Midbrain (tissue), 1 donor: ENCODE data around the gene CNPY2.
"Not testable (repeated sequence)": the region's sequence is repeated elsewhere in the genome, so short reads cannot be mapped to it uniquely, and the experiment has no call there.

Experiments used
- DNase-seq: peaks from one replicate; lab custom pipeline; 2025; lab: John Stamatoyannopoulos, UW

The CNPY2 gene

DNA sequence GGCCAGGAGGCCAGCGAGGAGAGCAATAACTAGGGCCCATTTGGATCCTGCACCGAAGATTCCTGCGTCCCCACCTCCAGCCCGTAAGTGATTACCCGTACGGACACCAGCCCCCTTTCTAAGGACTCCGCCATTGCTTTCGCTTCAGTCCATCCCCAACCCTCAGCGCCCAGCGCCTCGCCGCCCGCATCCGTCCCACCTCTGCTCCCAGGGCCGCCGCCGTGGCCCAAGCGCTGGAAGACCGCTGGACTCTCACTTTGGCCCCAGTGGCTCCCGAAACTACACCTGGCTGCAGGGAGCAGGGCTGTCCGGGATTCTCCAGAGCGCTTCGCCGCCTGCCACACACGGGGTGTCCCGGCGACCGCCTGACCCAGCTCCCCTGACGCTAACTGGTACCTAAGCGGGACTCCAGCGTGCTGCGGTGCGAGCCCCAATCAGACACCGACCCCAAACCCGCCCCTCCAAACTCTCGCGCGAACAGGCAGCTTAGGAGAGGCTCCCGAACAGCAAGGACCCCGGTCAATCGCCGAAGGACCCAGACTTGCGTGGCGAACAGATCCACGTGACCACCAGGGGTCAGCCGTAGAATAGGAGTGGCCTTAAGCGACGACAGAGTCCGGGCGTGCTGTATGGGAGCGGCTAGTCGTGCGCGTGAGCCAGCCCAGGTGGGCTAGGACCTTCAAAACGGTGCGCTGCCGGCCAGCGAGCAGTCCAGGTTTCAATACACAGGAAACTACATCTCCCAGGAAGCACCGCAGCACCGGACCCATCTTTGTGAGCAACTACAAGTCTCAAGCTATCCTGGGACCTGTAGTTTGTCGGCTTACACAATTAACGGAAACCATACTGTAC is at the start of gene CNPY2:
Gene CNPY2, minus strand, starts transcription at position 367 of the 852 bp plus-strand sequence. CDS start 771 bp downstream, outside the sequence.
- peak; percentile 96 for DNase-seq

DNA sequence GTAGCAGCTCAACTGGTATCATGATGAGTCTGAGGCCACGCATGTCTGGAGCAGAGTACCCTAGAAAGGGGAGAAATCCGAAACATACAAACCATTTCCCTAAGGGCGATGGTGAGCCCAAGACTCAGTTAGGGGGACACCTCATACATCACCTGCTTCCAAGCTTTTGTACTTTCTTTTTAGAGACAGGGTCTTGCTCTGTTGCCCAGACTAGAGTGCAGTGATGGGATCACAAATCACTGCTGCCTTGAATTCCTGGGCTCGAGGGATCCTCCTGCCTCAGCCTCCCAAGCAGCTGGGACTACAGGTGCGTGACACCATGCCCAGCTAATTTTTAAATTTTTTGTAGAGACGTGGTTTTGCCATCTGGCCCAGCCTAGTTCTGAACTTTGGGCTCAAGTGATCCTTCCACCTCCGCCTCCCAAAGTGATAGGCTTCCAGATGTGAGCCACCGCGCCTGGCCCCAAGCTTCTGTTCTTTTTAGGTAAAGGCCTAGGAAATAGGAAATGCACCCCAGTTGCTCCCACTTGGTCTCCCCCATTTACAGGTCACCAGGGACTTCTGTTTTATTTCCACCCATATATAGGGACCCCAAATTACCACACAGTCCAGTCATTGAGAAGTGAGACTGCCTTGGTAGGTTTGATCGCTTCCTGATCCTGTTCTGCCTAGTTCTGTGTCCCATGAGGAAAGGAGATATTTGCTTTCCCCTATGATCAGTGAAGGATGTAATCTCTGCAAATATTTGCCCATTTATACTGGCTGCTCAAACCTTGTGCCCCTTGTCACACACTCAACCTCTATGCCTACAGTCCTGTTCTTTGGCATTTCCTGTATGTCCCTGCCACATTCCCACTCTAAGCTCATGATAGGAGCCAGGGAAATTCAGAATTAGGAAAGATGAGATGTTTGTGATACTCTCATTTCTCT is 46.6 kb upstream of the CNPY2 start, which contains the start of gene APOF:
Gene APOF, minus strand, starts transcription at position 728 of the 930 bp plus-strand sequence. Its CDS starts 112 bp downstream, at position 616.
- DNase-seq = no peak

DNA sequence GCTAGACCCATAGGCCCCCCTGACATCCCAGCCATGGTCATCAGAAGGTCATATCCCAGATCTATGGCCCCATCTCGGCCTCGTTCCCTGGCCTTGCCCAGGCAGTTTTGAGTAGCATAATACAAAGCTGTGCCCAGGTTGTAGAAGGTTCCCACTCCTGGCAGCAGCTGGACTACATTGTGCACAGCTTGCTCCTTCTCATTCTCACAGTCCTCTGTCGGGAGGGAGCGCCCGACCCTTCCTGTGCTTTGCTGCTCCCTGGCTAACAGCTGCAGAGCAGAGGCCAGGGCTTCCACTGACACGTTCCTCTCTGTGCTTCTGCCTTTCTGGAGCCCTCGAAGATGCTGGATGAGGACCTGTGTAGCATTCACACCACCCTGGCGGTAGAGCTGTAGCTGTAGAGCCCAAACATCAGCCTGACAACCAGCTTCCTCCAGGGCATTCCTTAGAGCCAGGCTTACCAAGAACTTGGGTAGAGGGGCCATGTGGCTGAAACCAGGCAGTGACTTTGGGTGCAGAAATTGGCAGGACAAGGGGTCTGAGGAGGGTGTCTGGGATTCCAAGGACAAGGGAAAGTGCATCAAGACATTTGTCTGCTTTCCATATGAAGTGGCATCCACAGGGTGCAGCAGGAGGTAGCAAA is 45.8 kb upstream of the CNPY2 start:
- DNase-seq = no peak

DNA sequence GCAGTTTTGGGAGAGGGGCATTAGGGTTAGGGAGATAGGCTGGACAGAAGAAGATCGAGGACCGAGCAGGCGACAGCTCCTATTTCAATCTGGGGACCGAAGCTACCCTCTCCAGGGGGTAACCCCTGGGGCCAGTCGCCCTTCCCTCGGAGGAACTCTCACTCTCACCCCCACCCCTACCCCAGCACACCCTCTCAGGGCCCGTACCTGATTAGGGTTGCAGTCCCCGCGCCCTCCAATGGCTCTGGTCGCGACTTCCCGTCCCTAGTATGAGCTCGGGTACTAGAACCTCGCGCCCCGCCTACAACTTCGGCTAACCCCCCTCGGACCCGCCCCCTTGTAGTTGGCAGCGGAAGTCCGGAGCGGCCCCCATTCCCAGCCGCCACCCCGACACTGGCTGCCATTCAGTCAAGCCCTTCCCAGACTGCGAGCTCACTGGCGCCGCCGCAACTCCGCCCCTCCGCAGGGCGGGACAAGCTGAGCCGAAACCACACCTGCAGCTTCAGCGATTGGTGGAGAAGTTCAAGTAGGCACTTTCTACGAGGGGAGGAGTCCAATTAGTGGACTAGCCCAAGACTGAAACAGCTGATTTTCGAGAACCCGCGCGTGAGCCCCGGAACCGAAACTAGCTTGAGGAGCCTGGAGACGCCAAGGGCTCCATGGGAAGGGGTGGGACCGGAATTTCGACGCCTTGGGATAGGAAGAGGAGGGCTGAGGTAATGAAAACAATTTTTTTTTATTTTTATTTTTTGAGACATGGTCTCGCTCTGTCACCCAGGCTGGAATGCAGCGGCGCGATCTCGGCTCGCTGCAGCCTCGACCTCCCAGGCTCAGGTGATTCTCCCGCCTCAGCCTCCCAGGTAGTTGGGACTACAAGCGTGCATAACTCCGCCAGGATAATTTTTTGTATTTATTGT is 44.3 kb upstream of the CNPY2 start, which contains the start of gene STAT2:
Gene STAT2, minus strand, starts transcription at position 257 of the 917 bp plus-strand sequence. CDS start 3,536 bp downstream, outside the sequence.
- peak; percentile 99 for DNase-seq

DNA sequence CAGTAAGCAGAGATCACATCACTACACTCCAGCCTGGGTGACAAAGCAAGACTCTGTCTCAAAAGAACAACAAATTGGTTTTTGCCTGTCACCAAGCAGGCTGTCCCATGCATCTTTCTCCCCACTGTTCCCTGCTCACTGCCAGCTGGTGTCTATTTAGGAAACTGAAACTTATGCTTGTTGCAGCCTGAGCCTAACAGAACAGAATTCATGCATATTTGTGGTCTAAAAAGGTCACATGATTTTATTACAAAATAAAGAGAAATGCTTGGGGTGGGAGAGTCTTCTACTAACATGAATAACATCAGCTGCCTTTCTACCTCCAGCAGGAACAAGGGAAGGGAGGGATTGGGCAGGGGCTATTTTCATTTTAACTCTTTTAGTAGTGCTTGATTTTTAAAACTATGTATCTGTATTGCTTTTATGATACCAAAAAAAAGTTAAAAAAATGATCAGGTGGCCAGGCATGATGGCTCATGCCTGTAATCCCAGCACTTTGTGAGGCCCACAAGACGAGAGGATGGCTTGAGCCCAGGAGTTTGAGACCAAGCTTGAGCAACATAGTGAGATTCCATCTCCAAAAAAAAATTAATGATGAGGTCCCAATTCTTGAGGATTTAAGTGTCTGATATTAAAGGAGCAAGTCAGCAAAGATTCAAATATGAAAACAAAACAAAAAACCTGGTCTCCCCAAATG is 43.2 kb upstream of the CNPY2 start:
- DNase-seq = peak; percentile 78

DNA sequence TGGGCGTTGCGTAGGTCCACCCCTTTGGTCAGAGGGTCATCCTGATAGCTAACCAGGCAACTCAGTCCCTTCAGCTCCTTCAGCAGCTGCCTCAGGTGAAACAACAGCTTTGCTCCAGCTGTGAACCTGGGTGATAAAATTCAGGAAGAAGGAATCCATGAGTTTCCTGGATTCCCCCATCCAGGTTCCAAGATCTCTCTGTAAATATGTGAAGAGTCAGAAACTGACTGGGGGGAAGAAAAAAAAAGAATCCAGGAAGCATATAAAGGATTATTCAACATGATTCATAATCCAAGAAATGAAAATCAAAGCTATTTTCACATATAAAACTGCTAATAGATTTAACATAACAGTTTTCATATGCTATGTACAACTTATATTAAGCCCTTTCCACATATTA is 35.5 kb upstream of the CNPY2 start:
- no peak for DNase-seq

DNA sequence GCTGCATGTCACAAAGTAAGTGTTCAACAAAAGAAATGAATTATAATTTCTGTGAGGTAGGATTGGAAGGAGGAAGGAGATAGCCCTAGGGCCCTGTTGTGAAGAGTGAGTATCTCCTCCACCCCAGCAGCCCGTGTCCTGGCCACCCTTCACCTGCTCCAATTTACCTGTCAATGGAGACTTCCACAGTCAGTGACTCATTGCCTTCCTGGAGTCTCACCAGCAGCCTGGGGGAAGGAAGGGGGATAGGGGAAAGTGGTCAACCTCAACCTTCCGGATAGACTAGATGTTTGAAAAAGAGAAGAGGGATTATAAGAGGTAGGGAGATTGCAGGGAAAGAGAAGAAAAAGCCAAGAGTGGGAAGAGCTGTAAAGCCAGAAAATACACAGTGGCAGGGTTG is 34.9 kb upstream of the CNPY2 start:
- no peak for DNase-seq

DNA sequence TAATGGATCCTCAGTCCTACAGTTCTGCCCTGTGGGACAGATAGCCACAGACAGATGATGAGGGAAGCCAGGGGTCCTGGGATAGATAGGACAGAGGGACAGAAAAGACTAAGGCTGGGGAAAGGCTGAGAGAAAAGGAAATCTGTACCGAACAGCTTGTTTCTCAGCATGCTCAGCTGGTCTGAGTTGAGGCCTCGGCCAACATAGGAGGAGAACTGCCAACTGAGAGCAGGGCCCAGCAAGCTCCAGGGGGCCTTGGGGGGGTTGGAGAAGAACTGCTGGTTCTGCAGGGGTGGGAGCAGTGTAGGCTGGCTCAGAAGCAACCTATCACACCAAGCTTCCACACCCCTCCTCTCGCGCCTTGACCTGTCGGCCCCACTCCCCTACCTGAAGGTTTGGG is 33.0 kb upstream of the CNPY2 start:
- no peak for DNase-seq

DNA sequence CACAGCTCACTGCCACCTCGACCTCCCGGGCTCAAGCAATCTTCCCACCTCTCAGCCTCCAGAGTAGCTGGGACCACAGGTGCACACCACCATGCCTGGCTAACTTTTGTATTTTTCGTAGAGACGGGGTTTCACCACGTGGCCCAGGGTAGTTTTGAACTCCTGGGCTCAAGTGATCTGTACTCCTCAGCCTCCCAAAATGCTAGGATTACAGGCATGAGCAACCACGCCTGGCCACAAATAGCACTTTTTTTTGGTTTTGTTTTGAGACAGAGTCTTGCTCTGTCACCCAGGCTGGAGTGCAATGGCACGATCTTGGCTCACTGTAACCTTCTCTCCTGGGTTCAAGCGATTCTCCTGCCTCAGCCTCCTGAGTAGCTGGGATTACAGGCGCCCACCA is 31.5 kb upstream of the CNPY2 start:
- DNase-seq = not testable (repeated sequence)

DNA sequence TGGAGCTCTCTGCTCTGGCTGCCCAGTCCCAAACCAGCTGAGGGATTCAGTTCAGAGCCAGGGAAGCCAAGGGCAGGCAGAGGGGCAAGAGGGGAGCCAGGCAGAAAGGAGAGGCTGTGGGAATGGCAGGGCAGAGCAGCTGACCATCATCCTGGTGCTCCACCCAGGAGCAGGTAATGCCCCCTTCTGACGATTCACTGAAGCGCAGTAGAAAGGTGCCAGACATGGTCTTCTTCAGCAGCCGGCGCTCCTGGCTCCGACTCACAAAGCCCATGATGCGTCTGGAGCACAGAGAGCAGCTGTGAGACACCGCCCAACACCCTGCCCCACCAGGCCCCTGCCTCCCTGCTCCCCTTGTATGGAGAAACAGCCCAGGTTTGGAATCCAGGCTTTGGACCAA is 30.9 kb upstream of the CNPY2 start:
- DNase-seq = no peak

DNA sequence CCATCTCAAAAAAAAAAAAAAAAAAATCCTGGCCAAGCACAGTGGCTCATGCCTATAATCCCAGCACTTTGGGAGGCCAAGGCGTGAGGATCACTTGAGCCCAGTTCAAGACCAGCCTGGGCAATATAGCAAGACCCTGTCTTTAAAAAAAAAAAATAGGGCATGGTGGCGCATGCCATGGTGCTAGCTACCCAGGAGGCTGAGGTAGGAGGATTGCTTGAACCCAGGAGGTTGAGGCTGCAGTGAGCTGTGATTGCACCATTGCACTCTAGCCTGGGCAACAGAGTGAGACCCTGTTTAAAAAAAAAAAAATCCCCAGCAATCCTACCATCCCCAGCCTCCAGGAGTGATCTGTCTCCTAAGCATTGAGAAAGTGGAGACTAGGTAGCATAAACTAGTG is 26.5 kb upstream of the CNPY2 start:
- DNase-seq = not testable (repeated sequence)

DNA sequence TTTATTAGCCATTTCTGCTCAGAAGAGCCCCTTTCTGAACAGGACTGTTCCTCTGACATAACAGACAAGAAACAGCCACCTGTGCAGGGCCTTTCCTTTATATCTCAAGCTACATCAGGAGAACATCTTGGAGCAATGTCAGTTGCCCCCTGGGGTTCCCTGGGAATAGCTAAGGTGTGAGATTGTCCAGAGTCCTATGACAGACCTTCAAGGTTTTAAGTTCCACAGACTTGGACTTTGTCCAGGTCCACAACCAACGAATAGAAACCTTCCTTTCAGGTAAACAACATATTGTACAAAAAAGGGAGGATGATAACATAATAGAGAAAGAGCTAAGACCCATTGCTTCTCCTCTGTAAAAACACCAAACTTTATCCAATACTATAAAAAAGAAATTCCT is 25.8 kb upstream of the CNPY2 start:
- DNase-seq = no peak

DNA sequence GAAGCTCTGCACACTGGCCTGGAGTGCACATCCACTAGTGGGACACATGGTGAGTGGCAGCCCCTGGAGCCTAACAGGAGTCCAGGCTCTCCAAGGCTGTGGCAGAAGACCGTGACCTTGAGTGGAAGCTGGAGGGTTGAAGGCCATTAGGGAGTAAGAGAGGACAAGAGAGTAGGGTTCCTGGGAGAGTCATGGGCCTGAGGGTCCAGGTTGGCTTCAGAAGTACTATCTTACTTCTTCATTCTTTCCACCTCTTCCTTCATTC is 23.3 kb upstream of the CNPY2 start:
- DNase-seq = no peak

DNA sequence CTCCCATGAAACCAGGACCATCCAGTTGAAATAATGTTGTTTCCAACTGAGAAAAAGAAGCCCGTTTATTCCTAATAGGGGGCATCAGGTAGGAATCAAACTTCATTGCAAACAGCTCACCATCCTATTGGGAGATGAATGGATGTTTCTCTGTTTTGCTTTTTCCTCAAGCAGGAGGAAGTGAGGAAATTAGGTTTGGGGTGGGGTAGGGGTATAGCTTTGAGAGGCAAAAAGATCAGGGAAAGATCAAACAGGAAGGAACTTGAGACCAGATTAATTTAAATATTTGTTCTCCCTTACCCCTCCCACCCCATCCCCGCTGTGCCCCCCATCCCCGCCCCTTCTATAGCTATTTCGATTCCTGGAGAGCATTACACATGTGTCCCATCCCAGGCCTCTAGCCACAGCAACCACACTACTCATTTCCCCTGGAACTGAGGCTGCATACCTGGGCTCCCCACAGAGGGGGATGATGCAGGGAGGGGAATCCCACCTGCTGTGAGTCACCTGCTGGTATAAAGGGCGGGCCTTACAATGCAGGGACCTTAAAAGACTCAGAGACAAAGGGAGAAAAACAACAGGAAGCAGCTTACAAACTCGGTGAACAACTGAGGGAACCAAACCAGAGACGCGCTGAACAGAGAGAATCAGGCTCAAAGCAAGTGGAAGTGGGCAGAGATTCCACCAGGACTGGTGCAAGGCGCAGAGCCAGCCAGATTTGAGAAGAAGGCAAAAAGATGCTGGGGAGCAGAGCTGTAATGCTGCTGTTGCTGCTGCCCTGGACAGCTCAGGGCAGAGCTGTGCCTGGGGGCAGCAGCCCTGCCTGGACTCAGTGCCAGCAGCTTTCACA is 22.7 kb upstream of the CNPY2 start, which contains the start of gene IL23A:
Gene IL23A, plus strand, starts transcription at position 577 of the 850 bp plus-strand sequence. Its CDS starts 161 bp downstream, at position 738.
- no peak for DNase-seq

DNA sequence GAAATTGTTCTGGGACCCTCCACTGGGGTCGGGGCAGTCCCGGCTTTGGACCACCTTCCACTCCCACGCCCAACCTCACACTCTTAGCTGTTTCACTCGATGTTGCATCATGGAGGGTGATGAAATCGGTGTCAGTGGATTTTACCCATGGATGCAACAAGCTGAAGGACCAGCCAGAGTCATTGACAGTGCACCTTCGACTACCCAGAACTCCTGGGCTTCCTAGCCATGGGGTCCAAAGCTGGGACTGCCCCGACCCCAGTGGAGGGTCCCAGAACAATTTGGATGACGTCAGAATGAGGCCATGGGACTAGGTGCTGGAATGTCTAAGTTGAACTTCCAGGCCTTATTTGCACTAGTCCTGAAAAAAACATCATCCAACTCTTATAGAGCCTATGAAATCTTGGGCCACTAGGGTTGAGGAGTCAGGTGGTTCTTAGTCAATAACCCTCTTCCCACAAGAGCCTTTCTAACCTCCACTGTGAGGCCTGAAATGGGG is 22.0 kb upstream of the CNPY2 start:
- DNase-seq = no peak

DNA sequence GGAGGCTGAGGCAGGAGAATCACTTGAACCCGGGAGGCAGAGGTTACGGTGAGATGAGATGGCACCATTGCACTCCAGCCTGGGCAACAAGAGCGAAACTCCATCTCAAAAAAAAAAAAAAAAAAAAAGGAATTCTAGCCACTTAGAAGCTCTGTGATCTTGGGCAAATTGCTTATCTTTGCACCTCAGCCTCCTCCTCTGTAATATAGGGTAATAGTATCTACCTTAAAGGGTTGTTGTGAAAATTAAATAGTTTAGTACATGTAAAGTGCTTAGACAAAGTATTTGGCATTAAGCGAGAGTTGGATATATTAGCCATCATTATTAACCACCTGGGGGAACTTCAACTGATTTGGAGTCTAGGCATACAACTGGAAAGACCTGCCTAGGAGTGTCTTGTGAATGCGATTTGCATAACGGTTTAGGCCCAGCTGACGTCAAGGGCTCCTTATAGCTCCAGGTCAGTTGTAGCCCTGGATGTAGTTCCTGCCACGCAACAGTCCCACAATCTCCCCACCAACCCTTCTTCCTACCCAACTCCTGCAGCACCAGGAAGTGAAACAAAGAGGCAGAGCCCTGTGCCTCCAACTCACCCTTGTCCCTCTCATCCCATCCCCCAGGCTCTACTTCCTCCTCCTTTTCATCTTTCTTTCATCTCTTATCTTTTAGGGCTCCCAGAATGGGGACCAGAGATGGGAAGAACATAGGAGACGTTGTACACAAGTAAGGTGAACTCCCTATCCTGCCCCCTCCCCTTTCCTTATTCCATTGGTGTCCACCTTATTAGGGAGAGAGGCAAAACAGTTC is 20.8 kb upstream of the CNPY2 start:
- DNase-seq = no peak

DNA sequence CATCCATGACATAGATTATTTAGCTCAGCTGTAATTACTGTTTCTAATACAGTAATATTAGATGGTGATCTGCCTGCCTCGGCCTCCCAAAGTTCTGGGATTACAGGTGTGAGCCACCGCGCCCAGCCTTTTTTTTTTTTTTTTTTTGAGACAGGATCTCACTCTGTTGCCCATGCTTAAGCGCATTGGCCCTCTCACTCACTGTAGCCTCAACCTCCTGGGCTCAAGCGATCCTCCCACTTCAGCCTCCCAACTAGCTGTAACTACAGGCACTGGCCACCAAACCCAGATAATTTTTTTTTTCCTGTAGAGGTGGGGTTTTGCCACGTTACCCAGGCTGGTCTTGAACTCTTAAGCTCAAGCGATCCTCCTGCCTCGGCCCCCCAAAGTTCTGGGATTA is 19.7 kb upstream of the CNPY2 start:
- DNase-seq = not testable (repeated sequence)

DNA sequence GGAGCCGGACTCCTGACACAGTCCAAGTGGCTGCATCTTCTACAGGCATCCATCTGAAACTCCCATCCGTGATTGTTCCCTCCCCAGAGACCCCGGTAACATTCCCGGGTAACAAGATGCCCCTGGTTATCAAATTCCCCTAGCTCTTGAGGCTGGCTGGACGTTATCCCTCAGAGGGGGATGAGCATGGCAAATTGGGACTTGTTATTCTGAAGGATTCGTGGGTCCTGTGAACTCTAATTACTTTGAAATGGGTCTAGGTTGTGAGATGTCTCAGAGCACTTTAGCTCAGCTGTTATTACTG is 18.7 kb upstream of the CNPY2 start:
- DNase-seq = no peak
